Activated CD4-positive, alpha-beta T cell treated with anti-CD3 and anti-CD28 coated beads, Interleukin-2, Interleukin-4, amounts not matched to agents 100 ng/mL and 50 ng/mL, durations not matched to agents 16 hours and 8 hours (primary cell): ENCODE data around the gene NFAM1.

Source experiments
- DNase-seq: peaks from one replicate; pipeline ENCODE4 v3.0.0-alpha.2; 2020; ENCODE audit warnings: low spot score

Gene NFAM1

GRCh38 chr22:42334875-42335512 is 97.2 kb downstream of the NFAM1 start:
- no peak for DNase-seq

DNA sequence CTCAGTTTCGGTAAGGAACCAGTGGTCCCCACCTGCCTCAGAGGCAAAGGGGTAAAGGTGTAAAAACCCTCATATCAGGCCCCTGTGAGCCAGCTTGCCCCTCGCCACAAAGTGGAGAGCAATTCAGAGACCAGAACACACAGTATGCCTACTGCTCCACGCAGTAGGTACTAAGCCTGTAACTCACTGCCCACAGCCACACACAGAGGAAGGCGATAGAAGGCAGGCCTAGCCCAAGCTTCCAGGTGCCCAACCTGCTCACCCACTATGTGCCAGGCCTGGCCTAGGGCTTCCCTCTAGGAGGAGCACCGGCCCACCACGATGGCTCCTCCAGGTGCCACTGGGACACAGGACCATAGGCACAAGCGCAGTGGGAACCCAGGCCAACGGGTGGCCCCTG is 98.7 kb downstream of the NFAM1 start:
- no peak for DNase-seq

DNA sequence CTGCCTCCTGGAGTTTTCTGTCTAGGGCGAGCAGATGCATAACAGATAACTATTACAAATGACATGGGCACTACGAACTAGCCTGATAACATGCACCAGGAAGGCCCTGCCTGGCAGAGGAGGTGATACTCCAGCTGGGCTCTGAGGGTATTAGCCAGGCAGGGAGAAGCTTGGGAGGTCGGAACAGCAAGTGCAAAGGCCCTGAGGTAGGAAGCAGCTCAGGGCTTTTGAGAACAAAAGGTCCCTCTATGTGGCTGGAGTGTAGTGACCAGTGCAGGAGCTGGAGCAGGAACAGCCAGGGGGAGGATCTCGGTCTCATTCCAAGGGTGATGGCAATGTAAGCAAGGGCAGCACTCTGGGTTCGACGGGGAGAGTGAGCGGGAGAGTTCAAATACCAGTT is 100.1 kb downstream of the NFAM1 start:
- DNase-seq, result no peak

DNA sequence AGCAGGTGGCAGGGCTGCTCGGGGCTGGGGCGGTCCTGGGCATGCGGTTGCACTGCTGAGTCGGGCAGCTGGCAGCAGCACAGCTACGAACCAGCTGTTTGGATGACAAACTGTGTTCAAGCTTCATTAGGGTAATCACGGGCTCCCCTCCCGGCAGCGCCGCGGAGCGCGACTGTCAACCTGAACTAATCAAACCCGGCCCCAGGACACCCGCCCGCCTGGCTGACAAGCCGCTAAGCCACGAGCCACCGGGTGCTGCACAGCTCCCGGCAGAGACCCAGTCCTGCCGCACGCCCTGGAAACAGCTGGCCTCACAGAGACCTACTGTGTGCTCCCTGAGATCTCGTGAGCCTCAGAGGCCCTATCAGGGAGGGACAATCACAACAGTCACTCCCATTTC is 101.2 kb downstream of the NFAM1 start:
- no peak for DNase-seq
